Measurements from ENCODE around the gene SENP6. TPM values are rescaled to one million over a fixed set of nuclear protein-coding genes. Genes with fewer than 3 reads are reported as not detected.
"Not testable (repeated sequence)": the region's sequence is repeated elsewhere in the genome, so short reads cannot be mapped to it uniquely, and the experiment has no call there.

Gene SENP6
- total RNA-seq, 1 experiment from 2014 or later, result 116 TPM

GRCh38 chr6:75676377-75676776 is 74.7 kb downstream of the SENP6 start:
- Histone ChIP-seq H2BK120ac (ENCODE audit: low read depth, low read length, poor library complexity, severe bottlenecking) (no peak overlapping the region), H3K27ac (ENCODE audit: insufficient read length, low read depth, low read length) (no peak overlapping the region), H3K4me1 (ENCODE audit: insufficient read depth, low read length) (no peaks in the 10 kb centered on the region), H3K9me3 (ENCODE audit: control insufficient read depth, low read depth, low read length) (peaks cover 3% of the 10 kb centered on the region), H2AFZ (ENCODE audit: low read length) (no peak overlapping the region), H3K23ac (ENCODE audit: insufficient read length, low read depth, low read length) (no peak overlapping the region), H3K23me2 (ENCODE audit: insufficient read length, low read depth, low read length, poor library complexity, severe bottlenecking) (no peaks in the 10 kb centered on the region), H3K4me2 (ENCODE audit: insufficient read depth, insufficient read length, low read length) (no peak overlapping the region), H3K79me2 (ENCODE audit: insufficient read depth, low read length) (no peaks in the 10 kb centered on the region), H2BK5ac (ENCODE audit: insufficient read length, low read length) (no peak overlapping the region), H4K8ac (replicated peaks; ENCODE audit: insufficient read length, low read depth, low read length) (no peak overlapping the region), H3K56ac (ENCODE audit: insufficient read length, low read depth, low read length) (no peak overlapping the region), H2AK5ac (ENCODE audit: insufficient read length, low read length) (no peak overlapping the region), H2BK20ac (ENCODE audit: low read depth, low read length, poor library complexity, severe bottlenecking) (no peak overlapping the region), H4K91ac (ENCODE audit: insufficient read length, low read depth, low read length) (no peak overlapping the region), H3K14ac (ENCODE audit: insufficient read depth, low read length) (no peak overlapping the region), H3K79me1 (ENCODE audit: insufficient read depth, low read depth, low read length, poor library complexity, severe bottlenecking) (no peaks in the 10 kb centered on the region), H3K4ac (ENCODE audit: low read depth, low read length) (no peak overlapping the region), H3K18ac (ENCODE audit: insufficient read length, low read depth, low read length) (no peak overlapping the region), H2BK15ac (ENCODE audit: low read depth, low read length) (no peak overlapping the region), H3T11ph (ENCODE audit: low read length) (no peak overlapping the region), H3K27me3 (ENCODE audit: insufficient read depth, low read length) (no peaks in the 10 kb centered on the region), H4K20me1 (ENCODE audit: control insufficient read depth, insufficient read depth, insufficient read length) (no peaks in the 10 kb centered on the region), H2BK12ac (ENCODE audit: insufficient read length, low read depth, low read length) (no peak overlapping the region), H3K9ac (ENCODE audit: extremely low read depth, insufficient read length, low read length) (no peak overlapping the region), H4K5ac (ENCODE audit: insufficient read length, low read depth, low read length) (no peak overlapping the region)
- Mint-ChIP-seq H3K4me1 (no peaks in the 10 kb centered on the region), H3K27ac (no peak overlapping the region), H3K27me3 (ENCODE audit: low read depth) (no peaks in the 10 kb centered on the region), H3K36me3 (ENCODE audit: insufficient read depth in 1 of 3, low read depth in 3 of 3) (peaks cover 36 to 69% (median 69%) of the 10 kb centered on the region in 3 experiments), H3K4me3 (no peak overlapping the region), H3K9me3 (peaks cover 3% of the 10 kb centered on the region in 2 experiments; a peak in 2 of 5 replicates)
- DNase-seq, result no peak
- 100% methylated on average over 1 of the region's 1 CpG for WGBS (ENCODE audit: extremely low coverage, insufficient read length, low lambda C conversion rate)
- no peak for TF ChIP-seq CTCF (conservative IDR thresholded peaks at IDR 0.05)

DNA sequence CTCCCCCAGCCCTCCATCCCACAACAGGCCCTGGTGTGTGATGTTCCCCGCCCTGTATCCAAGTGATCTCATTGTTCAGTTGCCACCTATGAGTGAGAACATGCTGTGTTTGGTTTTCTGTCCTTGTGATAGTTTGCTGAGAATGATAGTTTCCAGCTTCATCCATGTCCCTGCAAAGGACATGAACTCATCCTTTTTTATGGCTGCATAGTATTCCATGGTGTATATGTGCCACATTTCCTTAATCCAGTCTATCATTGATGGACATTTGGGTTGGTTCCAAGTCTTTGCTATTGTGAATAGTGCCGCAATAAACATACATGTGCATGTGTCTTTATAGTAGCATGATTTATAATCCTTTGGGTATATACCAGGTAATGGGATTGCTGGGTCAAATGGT is 80.9 kb downstream of the SENP6 start:
- not testable (repeated sequence) for H3K79me1 ChIP-seq (ENCODE audit: insufficient read depth, low read depth, low read length, poor library complexity, severe bottlenecking); H3K23me2 ChIP-seq (ENCODE audit: insufficient read length, low read depth, low read length, poor library complexity, severe bottlenecking); H3K14ac ChIP-seq (ENCODE audit: insufficient read depth, low read length); H3K27me3 ChIP-seq (ENCODE audit: insufficient read depth, low read length); H2BK12ac ChIP-seq (ENCODE audit: insufficient read length, low read depth, low read length); H2BK15ac ChIP-seq (ENCODE audit: low read depth, low read length); H3K18ac ChIP-seq (ENCODE audit: insufficient read length, low read depth, low read length); H3K23ac ChIP-seq (ENCODE audit: insufficient read length, low read depth, low read length); DNase-seq; H2BK120ac ChIP-seq (ENCODE audit: low read depth, low read length, poor library complexity, severe bottlenecking); H2BK5ac ChIP-seq (ENCODE audit: insufficient read length, low read length); H4K20me1 ChIP-seq (ENCODE audit: control insufficient read depth, insufficient read depth, insufficient read length); H2BK20ac ChIP-seq (ENCODE audit: low read depth, low read length, poor library complexity, severe bottlenecking); H3K27ac Mint-ChIP-seq; H4K91ac ChIP-seq (ENCODE audit: insufficient read length, low read depth, low read length); H3K4me3 Mint-ChIP-seq; H3K27me3 Mint-ChIP-seq (ENCODE audit: low read depth); H2AFZ ChIP-seq (ENCODE audit: low read length); H3K79me2 ChIP-seq (ENCODE audit: insufficient read depth, low read length); H4K8ac ChIP-seq (replicated peaks; ENCODE audit: insufficient read length, low read depth, low read length); H3K4ac ChIP-seq (ENCODE audit: low read depth, low read length); H3K9ac ChIP-seq (ENCODE audit: extremely low read depth, insufficient read length, low read length); H3K4me2 ChIP-seq (ENCODE audit: insufficient read depth, insufficient read length, low read length); H3K27ac ChIP-seq (ENCODE audit: insufficient read length, low read depth, low read length); H2AK5ac ChIP-seq (ENCODE audit: insufficient read length, low read length); H3K56ac ChIP-seq (ENCODE audit: insufficient read length, low read depth, low read length); H4K5ac ChIP-seq (ENCODE audit: insufficient read length, low read depth, low read length); H3T11ph ChIP-seq (ENCODE audit: low read length); H3K4me1 ChIP-seq (ENCODE audit: insufficient read depth, low read length); H3K9me3 ChIP-seq (ENCODE audit: control insufficient read depth, low read depth, low read length)
- WGBS (ENCODE audit: extremely low coverage, insufficient read length, low lambda C conversion rate), result no CpG with 5 or more reads among the region's 2 CpGs
- Mint-ChIP-seq H3K4me1 (peaks cover 22 to 24% of the 10 kb centered on the region in 2 experiments), H3K36me3 (ENCODE audit: insufficient read depth in 1 of 3, low read depth in 3 of 3) (peaks cover 64 to 88% (median 82%) of the 10 kb centered on the region in 3 experiments), H3K9me3 (peaks cover 18 to 23% of the 10 kb centered on the region in 2 experiments)

Measured in H9 (cell line).